Measurements from ENCODE around the gene AUH. TPM values are rescaled to one million over a fixed set of nuclear protein-coding genes. Genes with fewer than 3 reads are reported as not detected.

AUH gene
- total RNA-seq, 4 donors from 2014 or later = 23.5 to 50.7 (median 39.9) TPM

DNA sequence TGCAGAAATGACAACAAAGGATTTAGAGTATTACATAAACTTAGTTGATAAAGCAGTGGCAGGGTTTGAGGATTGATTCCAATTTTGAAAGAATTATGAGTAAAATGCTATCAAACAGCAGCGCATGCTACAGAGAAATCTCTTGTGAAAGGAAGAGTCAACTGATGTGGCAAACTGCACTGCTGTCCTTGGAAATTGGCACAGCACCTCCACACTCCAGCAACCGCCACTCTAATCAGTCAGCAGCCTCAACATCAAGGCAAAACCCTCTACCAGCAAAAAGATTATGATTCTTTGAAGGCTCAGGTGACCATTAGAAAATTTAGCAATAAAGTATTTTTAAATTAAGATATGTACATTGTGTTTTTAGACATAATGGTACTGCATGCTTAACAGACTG lies 66.4 kb downstream of the AUH start:
- TF ChIP-seq, protein P1, sequence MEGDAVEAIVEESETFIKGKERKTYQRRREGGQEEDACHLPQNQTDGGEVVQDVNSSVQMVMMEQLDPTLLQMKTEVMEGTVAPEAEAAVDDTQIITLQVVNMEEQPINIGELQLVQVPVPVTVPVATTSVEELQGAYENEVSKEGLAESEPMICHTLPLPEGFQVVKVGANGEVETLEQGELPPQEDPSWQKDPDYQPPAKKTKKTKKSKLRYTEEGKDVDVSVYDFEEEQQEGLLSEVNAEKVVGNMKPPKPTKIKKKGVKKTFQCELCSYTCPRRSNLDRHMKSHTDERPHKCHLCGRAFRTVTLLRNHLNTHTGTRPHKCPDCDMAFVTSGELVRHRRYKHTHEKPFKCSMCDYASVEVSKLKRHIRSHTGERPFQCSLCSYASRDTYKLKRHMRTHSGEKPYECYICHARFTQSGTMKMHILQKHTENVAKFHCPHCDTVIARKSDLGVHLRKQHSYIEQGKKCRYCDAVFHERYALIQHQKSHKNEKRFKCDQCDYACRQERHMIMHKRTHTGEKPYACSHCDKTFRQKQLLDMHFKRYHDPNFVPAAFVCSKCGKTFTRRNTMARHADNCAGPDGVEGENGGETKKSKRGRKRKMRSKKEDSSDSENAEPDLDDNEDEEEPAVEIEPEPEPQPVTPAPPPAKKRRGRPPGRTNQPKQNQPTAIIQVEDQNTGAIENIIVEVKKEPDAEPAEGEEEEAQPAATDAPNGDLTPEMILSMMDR (IDR thresholded peaks at IDR 0.05; ENCODE audit: low read depth) = no peak

DNA sequence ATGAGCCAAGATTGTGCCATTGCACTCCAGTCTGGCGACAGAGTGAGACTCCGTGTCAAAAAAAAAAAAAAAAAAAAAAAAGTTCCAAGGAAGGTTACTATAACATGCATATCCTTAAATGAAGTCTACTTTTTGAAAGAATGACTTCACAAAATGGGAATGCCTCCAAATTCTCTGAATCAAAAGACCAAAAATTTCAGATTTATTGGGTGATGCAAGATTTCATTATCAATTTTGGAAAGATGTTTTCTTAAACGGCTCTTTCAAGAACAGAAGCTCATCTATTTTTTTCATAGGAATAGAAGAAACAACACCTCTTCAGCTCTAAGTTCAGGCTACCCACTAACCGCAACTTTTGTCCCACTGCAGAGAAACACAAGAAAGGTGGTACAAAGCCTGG lies 69.9 kb downstream of the AUH start:
- TF ChIP-seq, protein P1 (IDR thresholded peaks at IDR 0.05; ENCODE audit: low read depth) = no peak

DNA sequence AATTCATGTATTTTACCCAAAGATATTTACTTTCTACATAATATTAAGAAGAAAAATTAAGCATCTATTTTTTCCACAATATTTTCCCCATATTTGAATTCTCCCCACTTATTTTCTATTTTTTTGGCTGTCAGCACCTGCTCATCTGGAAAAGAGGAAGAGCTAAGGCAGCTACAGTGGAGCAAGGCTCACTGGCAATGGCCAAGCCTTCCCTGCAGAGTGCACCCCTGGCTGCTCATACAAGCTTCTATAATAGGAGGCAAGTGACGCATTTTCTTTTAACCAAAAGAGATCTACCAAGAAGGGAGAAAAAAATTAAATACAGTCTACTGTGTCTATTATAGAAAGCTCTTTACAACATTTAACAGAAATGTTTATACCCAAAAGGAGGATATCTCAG lies 72.5 kb downstream of the AUH start:
- TF ChIP-seq, protein P1 (IDR thresholded peaks at IDR 0.05; ENCODE audit: low read depth) = no peak

DNA sequence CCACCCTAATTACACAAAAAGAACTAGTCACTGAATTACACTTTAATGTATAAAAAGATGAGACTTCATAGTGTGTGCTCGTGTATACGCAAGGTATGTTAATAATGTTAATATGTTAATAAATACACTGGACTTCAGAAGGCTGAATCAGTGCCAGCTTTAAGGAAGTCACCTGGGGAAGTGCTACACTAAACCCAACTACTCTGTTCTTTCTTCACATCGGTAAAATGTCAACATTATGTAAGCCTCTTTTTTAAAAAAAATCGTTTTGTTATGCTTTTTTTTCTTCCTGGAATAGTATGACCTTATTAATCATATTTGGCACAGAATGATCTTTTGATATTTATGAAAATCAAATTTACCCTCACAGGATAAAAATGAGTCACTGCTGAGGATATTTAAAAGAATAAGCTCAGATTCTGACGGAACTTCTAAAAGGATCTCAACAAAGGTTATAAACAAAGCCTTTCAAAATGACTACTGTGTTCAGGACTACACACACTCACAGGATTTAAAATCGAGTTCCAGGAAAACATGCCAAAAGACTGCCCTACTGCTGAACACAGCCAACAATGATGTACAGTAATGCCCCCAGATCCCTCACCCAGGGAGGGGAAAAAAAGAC lies 75.9 kb downstream of the AUH start:
- TF ChIP-seq, protein P1 (IDR thresholded peaks at IDR 0.05; ENCODE audit: low read depth) = no peak

DNA sequence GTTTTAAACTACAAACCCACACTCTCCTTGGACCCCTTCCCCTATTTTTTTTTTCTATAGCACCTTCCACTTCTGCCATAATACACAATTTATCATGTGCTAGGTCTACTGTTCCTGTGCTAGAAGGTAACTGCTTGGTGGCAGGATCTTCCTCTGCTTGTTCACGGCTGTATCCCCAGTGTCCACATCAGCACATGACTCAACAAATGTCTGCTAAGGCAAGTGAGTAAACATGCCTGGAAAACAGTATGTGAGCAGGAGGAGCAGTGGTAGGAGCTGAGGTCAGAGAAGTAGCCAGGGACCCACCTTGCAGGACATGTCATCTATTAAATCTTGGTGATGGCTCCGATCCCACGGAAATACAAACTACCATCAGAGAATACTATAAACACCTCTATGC lies 79.4 kb downstream of the AUH start:
- TF ChIP-seq, protein P1 (IDR thresholded peaks at IDR 0.05; ENCODE audit: low read depth) = no peak

DNA sequence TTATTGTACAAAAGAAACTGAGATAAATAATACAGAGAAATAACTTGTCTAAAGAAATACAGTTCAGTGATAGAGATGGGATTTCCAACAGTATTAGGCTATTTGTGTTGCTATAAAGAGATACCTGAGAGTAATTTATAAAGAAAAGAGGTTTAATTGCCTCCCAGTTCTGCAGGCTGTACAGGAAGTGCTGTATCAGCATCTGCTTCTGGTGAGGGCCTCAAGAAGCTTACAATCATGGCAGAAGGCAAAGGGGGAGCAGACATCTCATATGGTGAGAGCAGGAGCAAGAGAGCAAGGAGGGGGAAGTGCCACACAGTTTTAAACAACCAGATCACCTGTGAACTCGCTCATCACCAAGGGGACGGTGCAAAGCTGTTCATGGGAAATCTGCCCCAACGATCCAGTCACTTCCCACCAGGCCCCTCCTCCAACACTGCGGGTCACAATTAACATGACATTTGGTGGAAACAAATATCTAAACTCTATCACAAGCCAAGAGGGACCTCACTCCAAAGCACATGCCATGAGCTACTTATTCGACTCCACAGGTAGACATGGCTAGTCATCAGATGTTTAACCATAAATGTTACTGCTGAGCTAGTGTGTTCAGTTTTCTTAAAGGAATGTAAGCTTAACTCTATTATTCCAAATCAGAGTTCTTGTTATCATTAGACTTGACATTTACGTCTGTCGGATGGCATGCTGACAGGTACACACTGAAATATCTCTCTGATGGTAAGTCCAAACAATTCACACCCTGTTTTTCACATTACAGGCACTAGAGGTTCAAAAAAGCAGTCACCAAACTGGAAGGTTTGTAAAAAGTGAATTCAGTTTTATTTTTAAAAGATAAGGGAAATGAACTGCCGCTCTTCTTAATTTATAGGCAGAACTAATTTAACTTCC lies 82.2 kb downstream of the AUH start:
- TF ChIP-seq, protein P1 (IDR thresholded peaks at IDR 0.05; ENCODE audit: low read depth) = no peak

DNA sequence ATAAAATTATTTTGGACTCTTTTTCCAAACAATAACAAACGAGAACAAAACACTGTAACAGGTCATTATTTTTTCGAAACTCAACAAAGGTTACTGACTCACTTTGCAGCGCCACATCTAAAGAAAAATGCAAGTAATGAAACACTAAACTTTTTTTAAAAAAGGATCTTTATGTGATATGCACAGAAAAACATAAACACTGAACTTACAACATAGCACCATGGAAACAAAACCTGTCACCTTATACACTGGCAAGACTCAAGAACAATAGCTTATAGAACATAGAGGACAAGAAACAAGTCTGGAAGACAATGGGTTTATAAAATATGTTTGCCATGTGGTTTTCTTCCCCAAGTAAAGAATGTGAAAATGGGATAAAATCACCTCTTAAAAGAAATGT lies 85.2 kb downstream of the AUH start:
- TF ChIP-seq, protein P1 (IDR thresholded peaks at IDR 0.05; ENCODE audit: low read depth) = no peak

Data from subcutaneous adipose tissue (tissue), 4 donors.